AG04449 (cell line): ENCODE results near the gene AMMECR1.

Experiments used
- CTCF ChIA-PET: fragments of 350-600 bp; formaldehyde crosslinking; extraction: SDS; loops from one replicate; lab custom pipeline; 2021; ENCODE audit warnings: antibody characterized with exemption; lab: Yijun Ruan, JAX
- POLR2A ChIA-PET: fragments of 400-600, 350-600 bp; formaldehyde crosslinking; extraction: SDS; loops from one replicate; lab custom pipeline; 2020; ENCODE audit warnings: antibody characterized with exemption, inconsistent platforms; lab: Yijun Ruan, JAX
- DNase-seq: peaks from one replicate; pipeline ENCODE4 v3.0.0-alpha.2; 2010; ENCODE audit warnings: low read depth, low spot score
- H3K4me3 ChIP-seq: 2 replicates; pipeline ENCODE4 v1.5.1; 2011; ENCODE audit warnings: low read depth, mild to moderate bottlenecking, control low read depth, low read length
- CTCF ChIP-seq: IDR thresholded peaks from one replicate; pipeline ENCODE4 v1.5.1; 2011; ENCODE audit warnings: mild to moderate bottlenecking, moderate library complexity, low read length, control low read depth, inconsistent platforms; ENCODE audit not compliant: insufficient read depth; ENCODE audit errors: missing control alignments

Gene AMMECR1

GRCh38 chrX:110317820-110318663, at the start of gene AMMECR1:
Gene AMMECR1, minus strand, starts transcription at chrX:110318085. Its CDS starts 14 bp downstream, at chrX:110318071.
- DNase-seq, result no peak
- ChIA-PET CTCF (interaction anchor here (0.7 to 6.2 kb wide), 5 partner anchors 12 to 157 kb away, joined by 3 to 58 read pairs (median 6); no protein-coding TSS in a partner anchor), POLR2A (interaction anchor here (0.6 to 2.5 kb wide), 4 partner anchors 21 to 85 kb away, joined by 3 to 8 read pairs (median 3); no protein-coding TSS in a partner anchor)
- H3K4me3 ChIP-seq, result peak within 1 kb of the TSS; percentile 73
- no peak for TF ChIP-seq CTCF

- DNase-seq, result no peak
- POLR2A ChIA-PET, result no interaction called here
Measured at GRCh38 chrX:110363244-110363643, 45.4 kb upstream of the AMMECR1 start.

GRCh38 chrX:110359273-110359672, 41.4 kb upstream of the AMMECR1 start:
- DNase-seq, result no peak
- POLR2A ChIA-PET, result interaction anchor here (0.8 kb wide), 1 partner anchor 44 kb away, joined by 3 read pairs; no protein-coding TSS in a partner anchor
- H3K4me3 ChIP-seq, result no peak overlapping the region
- TF ChIP-seq CTCF, result no peak
- CTCF ChIA-PET, result no interaction called here

More at GRCh38 chrX:110363244-110363643, 45.4 kb upstream of the AMMECR1 start:
- CTCF ChIA-PET, result no interaction called here
- TF ChIP-seq CTCF, result no peak
- no peak overlapping the region for H3K4me3 ChIP-seq

- no peak for TF ChIP-seq CTCF
- ChIA-PET POLR2A (interaction anchor here (0.8 kb wide), 1 partner anchor 45 kb away, joined by 3 read pairs; no protein-coding TSS in a partner anchor), CTCF (interaction anchor here (1.0 kb wide), 1 partner anchor 11 kb away, joined by 6 read pairs; a partner anchor contains a TSS)
- H3K4me3 ChIP-seq, result no peak within 1 kb of the TSS
- no peak for DNase-seq
Measured at GRCh38 chrX:110358548-110358947, 40.7 kb upstream of the AMMECR1 start, which contains the start of gene RTL9. Gene RTL9, plus strand, starts transcription at chrX:110358848. Its CDS starts 91,770 bp downstream, at chrX:110450618.

GRCh38 chrX:110346681-110347080, 28.8 kb upstream of the AMMECR1 start:
- no peak for DNase-seq
- ChIA-PET POLR2A (no interaction called here), CTCF (interaction anchor here (1.2 to 2.5 kb wide), 3 partner anchors 12 to 64 kb away, joined by 6 to 11 read pairs (median 6); partner anchors contain the start of gene RTL9)
- no peak overlapping the region for H3K4me3 ChIP-seq
- TF ChIP-seq CTCF, result peak; percentile 9
